ENCODE results near the gene PSMG3.

PSMG3 gene

DNA sequence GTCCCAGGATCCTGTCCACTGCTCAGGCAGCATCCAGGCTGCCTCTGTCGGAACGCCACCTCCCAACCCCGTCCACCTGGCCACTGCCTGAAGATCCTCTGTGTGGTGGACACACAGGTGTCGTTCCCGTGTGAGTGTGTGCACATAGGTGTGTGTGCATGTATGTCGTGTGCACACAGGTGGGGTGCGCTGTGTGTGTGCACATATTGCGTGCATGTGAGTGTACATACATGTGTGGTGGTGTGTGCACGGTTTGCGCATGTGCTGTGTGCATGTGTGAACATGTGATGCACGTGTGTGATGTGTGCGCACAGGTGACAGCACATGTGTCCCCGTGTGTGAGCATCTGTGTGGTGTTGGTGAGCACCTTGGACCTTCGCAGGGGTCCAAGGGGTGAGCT, 20.9 kb downstream of the PSMG3 start:
- TF ChIP-seq, protein P1, sequence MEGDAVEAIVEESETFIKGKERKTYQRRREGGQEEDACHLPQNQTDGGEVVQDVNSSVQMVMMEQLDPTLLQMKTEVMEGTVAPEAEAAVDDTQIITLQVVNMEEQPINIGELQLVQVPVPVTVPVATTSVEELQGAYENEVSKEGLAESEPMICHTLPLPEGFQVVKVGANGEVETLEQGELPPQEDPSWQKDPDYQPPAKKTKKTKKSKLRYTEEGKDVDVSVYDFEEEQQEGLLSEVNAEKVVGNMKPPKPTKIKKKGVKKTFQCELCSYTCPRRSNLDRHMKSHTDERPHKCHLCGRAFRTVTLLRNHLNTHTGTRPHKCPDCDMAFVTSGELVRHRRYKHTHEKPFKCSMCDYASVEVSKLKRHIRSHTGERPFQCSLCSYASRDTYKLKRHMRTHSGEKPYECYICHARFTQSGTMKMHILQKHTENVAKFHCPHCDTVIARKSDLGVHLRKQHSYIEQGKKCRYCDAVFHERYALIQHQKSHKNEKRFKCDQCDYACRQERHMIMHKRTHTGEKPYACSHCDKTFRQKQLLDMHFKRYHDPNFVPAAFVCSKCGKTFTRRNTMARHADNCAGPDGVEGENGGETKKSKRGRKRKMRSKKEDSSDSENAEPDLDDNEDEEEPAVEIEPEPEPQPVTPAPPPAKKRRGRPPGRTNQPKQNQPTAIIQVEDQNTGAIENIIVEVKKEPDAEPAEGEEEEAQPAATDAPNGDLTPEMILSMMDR (conservative IDR thresholded peaks at IDR 0.05; ENCODE audit: control insufficient read depth, insufficient read depth, low read depth, low read length) = no peak
- no peak overlapping the region for H3K4me3 ChIP-seq (ENCODE audit: control insufficient read depth, low read depth, low read length)
- no peak for DNase-seq (ENCODE audit: low read depth)

DNA sequence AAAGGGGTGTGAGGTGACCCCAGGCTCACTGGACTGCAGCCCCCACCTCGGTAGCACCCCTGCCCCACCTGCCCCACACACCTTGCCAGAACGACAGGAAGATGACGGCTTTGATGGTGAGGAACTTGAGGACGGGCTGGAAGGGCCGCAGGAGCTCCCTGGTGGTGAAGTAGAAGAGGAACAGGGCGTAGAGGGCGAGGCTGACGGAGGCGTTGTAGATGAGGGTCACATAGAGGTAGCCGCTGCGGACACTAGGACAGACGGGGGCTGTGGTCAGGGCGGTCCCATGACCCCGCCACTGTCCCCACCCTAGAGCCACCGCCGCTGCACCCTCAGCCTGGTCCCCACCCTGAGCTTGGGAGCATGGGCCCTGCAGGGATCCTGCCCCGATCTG, 21.4 kb downstream of the PSMG3 start:
- DNase-seq (ENCODE audit: low read depth) = no peak
- TF ChIP-seq, protein P1 (conservative IDR thresholded peaks at IDR 0.05; ENCODE audit: control insufficient read depth, insufficient read depth, low read depth, low read length) = no peak
- no peak overlapping the region for H3K4me3 ChIP-seq (ENCODE audit: control insufficient read depth, low read depth, low read length)

DNA sequence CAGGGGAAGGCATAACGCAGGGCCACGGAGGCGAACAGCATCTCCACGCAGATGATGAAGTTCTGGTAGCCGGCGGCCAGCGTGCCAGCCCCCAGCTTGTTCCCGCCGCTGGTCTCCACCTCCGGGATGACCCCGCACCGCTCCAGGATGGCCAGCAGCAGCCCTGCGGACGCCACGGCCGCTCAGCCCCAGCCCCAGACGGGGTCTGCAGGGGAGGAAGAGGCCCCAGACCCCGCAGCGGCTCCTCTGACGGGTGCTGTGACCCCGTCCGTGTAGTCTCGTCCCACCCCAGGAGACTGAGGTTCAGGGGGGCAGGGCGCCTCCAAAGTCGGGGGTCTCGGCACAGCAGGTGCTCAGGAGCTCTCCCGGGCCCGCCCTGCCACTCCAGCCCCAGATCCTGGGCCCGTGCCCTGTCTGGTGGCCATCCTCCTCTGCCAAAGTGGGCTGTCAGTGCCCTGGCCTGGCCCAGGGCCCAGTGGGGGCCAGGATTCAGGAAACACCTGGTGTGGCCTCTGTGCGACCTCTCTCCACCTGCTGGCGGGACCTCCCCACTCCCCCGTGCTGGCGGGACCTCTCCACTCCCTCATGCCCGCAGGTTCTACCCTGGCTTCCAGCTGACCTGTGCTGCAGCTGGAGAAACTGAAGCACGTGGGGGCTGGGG, 21.9 kb downstream of the PSMG3 start:
- DNase-seq (ENCODE audit: low read depth) = no peak
- TF ChIP-seq, protein P1 (conservative IDR thresholded peaks at IDR 0.05; ENCODE audit: control insufficient read depth, insufficient read depth, low read depth, low read length) = no peak
- H3K4me3 ChIP-seq (ENCODE audit: control insufficient read depth, low read depth, low read length) = no peak overlapping the region

DNA sequence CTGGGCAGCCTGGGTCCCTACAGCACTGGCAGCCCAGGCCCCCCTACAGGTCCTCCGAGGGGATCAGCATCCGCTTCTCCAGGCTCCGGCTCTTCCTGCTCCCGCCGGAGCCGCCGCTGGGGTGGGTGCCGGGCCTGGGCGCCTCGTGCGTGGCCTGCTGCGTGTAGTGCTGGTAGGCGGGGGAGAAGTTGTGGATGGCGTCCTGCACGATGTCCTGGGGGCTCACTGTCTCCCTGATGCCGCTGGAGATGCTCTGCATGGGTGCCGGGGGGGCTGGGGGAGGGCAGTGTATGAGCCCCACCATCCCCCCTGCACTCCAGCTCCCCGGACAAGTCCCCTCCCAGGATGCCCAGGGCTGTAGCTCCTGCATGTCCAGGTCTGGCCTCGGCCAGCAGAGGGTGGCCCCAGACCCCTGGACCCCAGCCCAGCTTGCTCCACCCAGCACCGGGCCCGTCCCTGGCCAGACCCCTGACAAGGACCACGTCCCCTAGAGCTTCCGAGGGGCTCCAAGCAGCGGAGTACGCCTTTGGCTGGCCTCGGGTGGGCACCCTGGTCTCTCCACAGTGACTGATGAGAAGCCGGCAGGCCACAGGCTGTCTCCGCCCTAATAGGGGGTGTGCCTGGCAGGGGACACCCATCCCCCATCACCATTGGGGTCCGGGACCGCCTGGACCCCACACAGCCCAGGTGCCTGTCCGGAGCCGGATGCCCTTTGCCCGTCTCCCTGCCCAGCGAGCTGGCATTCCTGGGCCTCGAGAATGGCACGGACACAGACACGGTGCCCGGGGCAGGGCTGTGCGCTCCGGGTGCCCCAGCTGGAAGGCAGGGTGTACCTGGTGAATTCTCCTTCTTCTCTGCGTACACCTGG, 22.7 kb downstream of the PSMG3 start:
- no peak for DNase-seq (ENCODE audit: low read depth)
- TF ChIP-seq, protein P1 (conservative IDR thresholded peaks at IDR 0.05; ENCODE audit: control insufficient read depth, insufficient read depth, low read depth, low read length) = no peak
- no peak overlapping the region for H3K4me3 ChIP-seq (ENCODE audit: control insufficient read depth, low read depth, low read length)

DNA sequence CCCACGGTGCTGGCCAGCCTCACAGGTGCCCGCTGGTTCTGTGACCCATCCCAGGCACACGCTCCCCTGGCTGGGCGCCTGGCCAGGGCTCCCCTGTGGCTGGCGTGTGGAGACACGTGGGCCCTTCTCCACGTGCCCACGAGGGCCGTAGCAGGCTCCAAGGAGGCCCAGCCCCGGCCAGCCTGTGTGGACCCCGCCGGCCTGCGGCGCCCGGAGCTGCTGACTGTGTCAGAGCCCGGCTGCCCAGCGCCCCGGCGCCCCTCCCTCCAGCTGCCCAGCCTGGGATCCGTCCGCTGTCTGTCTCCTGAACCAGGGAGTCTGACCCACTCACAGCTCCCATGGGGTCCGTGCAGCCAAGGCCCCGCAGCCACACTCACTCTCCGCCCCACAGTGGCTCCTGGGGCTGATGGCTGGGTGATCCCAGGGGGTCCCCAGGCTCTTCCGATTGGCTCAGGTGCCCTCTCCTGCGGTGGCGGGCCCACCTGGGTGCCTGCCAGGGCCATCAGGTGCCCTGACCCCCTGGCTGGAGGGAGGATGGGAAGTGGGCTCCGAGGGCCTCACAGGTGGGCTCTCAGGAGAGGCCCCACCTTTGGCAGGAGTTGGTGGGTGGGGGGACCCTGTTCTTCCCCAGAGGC, 23.4 kb downstream of the PSMG3 start:
- no peak overlapping the region for H3K4me3 ChIP-seq (ENCODE audit: control insufficient read depth, low read depth, low read length)
- no peak for DNase-seq (ENCODE audit: low read depth)
- TF ChIP-seq, protein P1 (conservative IDR thresholded peaks at IDR 0.05; ENCODE audit: control insufficient read depth, insufficient read depth, low read depth, low read length) = no peak

DNA sequence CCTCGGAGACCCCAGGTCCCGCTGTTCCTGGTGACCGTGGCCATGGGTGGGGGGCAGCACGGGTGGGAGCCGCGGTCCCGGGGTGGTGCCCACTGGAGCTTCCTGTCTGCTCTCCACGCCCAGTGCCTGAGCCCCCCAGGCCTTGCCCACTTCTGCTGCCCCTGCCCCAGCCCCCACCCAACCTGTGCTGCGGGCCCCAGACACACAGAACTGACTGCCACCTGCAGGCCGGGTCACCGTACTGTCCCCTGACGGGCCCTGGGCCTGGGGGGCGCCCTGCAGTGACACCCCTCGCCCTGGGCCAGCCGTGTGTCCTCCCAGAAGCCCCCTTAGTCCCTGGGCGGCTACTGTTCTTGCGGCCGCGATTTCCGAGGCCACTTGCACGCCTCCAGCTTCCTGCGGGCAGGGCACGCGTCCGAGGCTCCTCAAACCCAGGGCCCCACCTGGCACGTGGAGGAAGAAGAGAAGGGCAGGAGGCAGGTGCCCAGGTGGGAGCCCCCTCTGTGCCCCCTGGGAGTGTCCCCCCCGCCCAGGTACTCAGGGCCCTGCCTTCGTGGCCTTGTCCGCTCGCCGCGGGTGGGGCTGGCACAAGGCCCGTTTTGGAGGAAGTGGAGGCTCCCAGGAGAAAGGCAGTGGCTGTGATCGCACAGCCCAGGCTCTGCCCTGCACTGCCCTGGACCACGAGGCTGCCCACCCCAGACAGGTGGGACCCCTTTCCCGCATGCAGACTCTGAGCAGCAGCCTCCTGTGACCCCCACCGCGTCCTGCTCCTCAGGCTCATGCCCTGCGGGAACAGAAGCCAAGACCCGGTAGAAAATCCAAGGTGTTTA, 24.2 kb downstream of the PSMG3 start:
- DNase-seq (ENCODE audit: low read depth) = no peak
- no peak overlapping the region for H3K4me3 ChIP-seq (ENCODE audit: control insufficient read depth, low read depth, low read length)
- TF ChIP-seq, protein P1 (conservative IDR thresholded peaks at IDR 0.05; ENCODE audit: control insufficient read depth, insufficient read depth, low read depth, low read length) = no peak

All from fibroblast of mammary gland (primary cell).